Measurements from ENCODE around the gene MPRIP. TPM values are rescaled to one million over a fixed set of nuclear protein-coding genes. Genes with fewer than 3 reads are reported as not detected.

Gene MPRIP
- total and polyA plus RNA-seq, 2 of the 13 experiments (the other 11 are each of a cell fraction or from before 2014, with no cell fraction given) = 50.2 to 52.4 TPM

DNA sequence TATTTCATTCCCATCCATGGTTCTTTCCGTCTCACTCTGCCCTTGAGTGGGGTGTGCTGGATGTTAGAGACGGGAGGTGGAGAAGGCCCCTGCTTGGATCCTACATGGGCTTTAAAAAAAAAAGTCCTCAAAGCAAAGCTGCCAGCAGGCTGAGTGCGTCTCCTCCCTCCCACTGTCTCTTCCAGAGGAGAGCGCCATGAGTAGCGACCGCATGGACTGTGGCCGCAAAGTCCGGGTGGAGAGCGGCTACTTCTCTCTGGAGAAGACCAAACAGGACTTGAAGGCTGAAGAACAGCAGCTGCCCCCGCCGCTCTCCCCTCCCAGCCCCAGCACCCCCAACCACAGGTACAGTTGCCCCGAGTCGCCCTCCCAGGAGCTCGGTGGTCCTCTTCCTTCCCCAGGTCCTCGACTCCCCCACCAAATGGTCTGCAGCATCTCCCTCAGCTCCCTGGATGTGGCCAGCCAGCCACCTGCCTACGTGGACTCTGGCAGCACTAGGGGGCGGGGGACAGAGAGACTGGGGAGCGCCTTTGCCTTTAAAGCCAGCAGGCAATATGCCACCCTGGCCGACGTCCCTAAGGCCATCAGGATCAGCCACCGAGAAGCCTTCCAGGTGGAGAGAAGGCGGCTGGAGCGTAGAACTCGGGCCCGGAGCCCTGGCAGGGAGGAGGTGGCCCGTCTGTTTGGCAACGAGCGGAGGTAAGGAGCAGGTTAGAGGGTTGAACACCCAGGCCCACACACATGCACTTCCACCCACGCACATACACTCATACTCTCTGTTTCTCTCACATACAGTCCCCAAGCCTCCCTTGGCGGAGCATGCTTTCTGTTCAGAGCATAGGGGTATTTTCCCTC is 95.7 kb downstream of the MPRIP start:
- Histone ChIP-seq H3K27ac (ENCODE audit: extremely low read length, insufficient read depth, low read length) (no peak overlapping the region), H3K4me1 (ENCODE audit: insufficient read depth, low read length) (no peaks in the 10 kb centered on the region), H3K27me3 (ENCODE audit: control insufficient read depth in 1 of 2, insufficient read depth in 2 of 2, low read length in 2 of 2) (no peaks in the 10 kb centered on the region), H4K20me1 (ENCODE audit: insufficient read depth, low read length) (no peaks in the 10 kb centered on the region), H3K9me3 (ENCODE audit: low read length) (no peaks in the 10 kb centered on the region), H3K79me2 (ENCODE audit: insufficient read depth, low read length) (no peaks in the 10 kb centered on the region), H3K4me2 (ENCODE audit: low read depth, low read length) (no peak overlapping the region), H3K36me3 (replicated peaks in 1 of 2; ENCODE audit: control insufficient read depth in 1 of 2, insufficient read depth in 2 of 2, low read length in 2 of 2) (peaks cover 21 to 40% of the 10 kb centered on the region in 2 experiments), H3K9ac (ENCODE audit: insufficient read depth, low read depth, low read length) (no peak overlapping the region), H3K4me3 (replicated peaks in 1 of 3; ENCODE audit: insufficient read depth in 1 of 3, low read depth in 2 of 3, low read length in 3 of 3) (no peak overlapping the region), H2AFZ (ENCODE audit: low read length) (no peak overlapping the region)
- TF ChIP-seq KAT2B (IDR thresholded peaks at IDR 0.05; ENCODE audit: borderline replicate concordance, low read depth, low read length) = no peak
- no peak for TF ChIP-seq PAF1 (CRISPR knock-in tag; IDR thresholded peaks at IDR 0.05)
- TF ChIP-seq ZC3H4 (CRISPR knock-in tag; IDR thresholded peaks at IDR 0.05; ENCODE audit: borderline replicate concordance) = no peak
- TF ChIP-seq MTERF4 (CRISPR knock-in tag; IDR thresholded peaks at IDR 0.05) = no peak
- no peak for TF ChIP-seq CREB1 (IDR thresholded peaks at IDR 0.05)
- no peak for TF ChIP-seq CREB1 (CRISPR knock-in tag; IDR thresholded peaks at IDR 0.05)
- TF ChIP-seq ATF7-NPFF (CRISPR knock-in tag; IDR thresholded peaks at IDR 0.05; ENCODE audit: low read depth) = no peak
- no peak for TF ChIP-seq ZFP91 (CRISPR knock-in tag; IDR thresholded peaks at IDR 0.05; ENCODE audit: borderline replicate concordance)
- no peak for TF ChIP-seq ZNF577 (CRISPR knock-in tag; IDR thresholded peaks at IDR 0.05; ENCODE audit: borderline replicate concordance, low read depth)
- no peak for TF ChIP-seq E2F1 (CRISPR knock-in tag; IDR thresholded peaks at IDR 0.05)
- no peak for TF ChIP-seq SMC3 (IDR thresholded peaks at IDR 0.05; ENCODE audit: low read length)
- TF ChIP-seq ZNF607 (CRISPR knock-in tag; IDR thresholded peaks at IDR 0.05; ENCODE audit: borderline replicate concordance) = no peak
- TF ChIP-seq ZBTB37 (CRISPR knock-in tag; IDR thresholded peaks at IDR 0.05) = no peak
- no peak for TF ChIP-seq RFXAP (CRISPR knock-in tag; IDR thresholded peaks at IDR 0.05; ENCODE audit: borderline replicate concordance)
- no peak for TF ChIP-seq ETV5 (CRISPR knock-in tag; IDR thresholded peaks at IDR 0.05; ENCODE audit: borderline replicate concordance)
- TF ChIP-seq ZEB1 (IDR thresholded peaks at IDR 0.05; ENCODE audit: insufficient replicate concordance, low read depth) = no peak
- TF ChIP-seq ZFX (CRISPR knock-in tag; IDR thresholded peaks at IDR 0.05; ENCODE audit: low read depth) = no peak
- no peak for TF ChIP-seq ZNF331 (CRISPR knock-in tag; IDR thresholded peaks at IDR 0.05)
- no peak for DNase-seq (ENCODE audit: low spot score)
- ChIA-PET POLR2A (no interaction called here), CTCF (ENCODE audit: low intra/inter-chr PET ratio, low total read pairs) (no interaction called here)
- BruUV-seq (replicated peaks) = no TSS peak
- in situ Hi-C loops (cut with HindIII; ENCODE audit: extremely low pct_ligation_motif_present, low pct_unique_long_range_greater_than_20kb) = no loop called here
- ATAC-seq = no peak
- WGBS (ENCODE audit: low lambda C conversion rate) = 98% methylated on average over 24 of the region's 30 CpGs
- intact Hi-C loops (cut with micrococcal nuclease; ENCODE audit: unreplicated experiment) = no loop called here
- no peak for FAIRE-seq
